Measurements from ENCODE around the gene GRN. TPM values are rescaled to one million over a fixed set of nuclear protein-coding genes. Genes with fewer than 3 reads are reported as not detected.

Gene GRN
- total and polyA plus RNA-seq, 9 of the 15 experiments (the other 6 are each of a cell fraction or from before 2014, with no cell fraction given) = 5.4 to 75.3 (median 20.7) TPM

GRCh38 chr17:44350733-44351226 lies 5.7 kb downstream of the GRN start (continued):
- TF ChIP-seq RBBP5 (IDR thresholded peaks at IDR 0.05; ENCODE audit: borderline replicate concordance, insufficient read depth, low read length, poor library complexity, severe bottlenecking) (no peak), HCFC1 (IDR thresholded peaks at IDR 0.05; ENCODE audit: low read depth, low read length) (no peak), IRF2 (CRISPR knock-in tag; IDR thresholded peaks at IDR 0.05) (no peak), ZNF263 (CRISPR knock-in tag; IDR thresholded peaks at IDR 0.05; ENCODE audit: borderline replicate concordance) (0 out of 2 replicates have a peak, but pooled peaks have one; percentile 22), ZC3H4 (CRISPR knock-in tag; IDR thresholded peaks at IDR 0.05; ENCODE audit: borderline replicate concordance) (peak; percentile 48; the same call in 1 of the 2 replicates), LARP7 (IDR thresholded peaks at IDR 0.05) (no peak), RBM25 (IDR thresholded peaks at IDR 0.05; ENCODE audit: low read depth, low read length, severe bottlenecking) (no peak), MNT (conservative IDR thresholded peaks at IDR 0.05) (no peak), ILF3 (IDR thresholded peaks at IDR 0.05; ENCODE audit: borderline replicate concordance) (no peak), SOX6 (IDR thresholded peaks at IDR 0.05) (no peak), ILK (tag; IDR thresholded peaks at IDR 0.05; ENCODE audit: borderline replicate concordance, low read depth) (no peak), TFAM (CRISPR knock-in tag; conservative IDR thresholded peaks at IDR 0.05) (no peak), MITF (IDR thresholded peaks at IDR 0.05) (no peak), CREBBP (IDR thresholded peaks at IDR 0.05; ENCODE audit: low read depth, low read length) (no peak), E2F6 (IDR thresholded peaks at IDR 0.05; ENCODE audit: borderline replicate concordance in 1 of 2, extremely low read depth in 1 of 2, insufficient read depth in 1 of 2, insufficient read length in 1 of 2, low read depth in 1 of 2, low read length in 1 of 2, poor library complexity in 1 of 2, severe bottlenecking in 1 of 2) (no peak), POLR2B (IDR thresholded peaks at IDR 0.05; ENCODE audit: low read depth, partially characterized antibody) (no peak)
- TF ChIP-seq, protein P1, sequence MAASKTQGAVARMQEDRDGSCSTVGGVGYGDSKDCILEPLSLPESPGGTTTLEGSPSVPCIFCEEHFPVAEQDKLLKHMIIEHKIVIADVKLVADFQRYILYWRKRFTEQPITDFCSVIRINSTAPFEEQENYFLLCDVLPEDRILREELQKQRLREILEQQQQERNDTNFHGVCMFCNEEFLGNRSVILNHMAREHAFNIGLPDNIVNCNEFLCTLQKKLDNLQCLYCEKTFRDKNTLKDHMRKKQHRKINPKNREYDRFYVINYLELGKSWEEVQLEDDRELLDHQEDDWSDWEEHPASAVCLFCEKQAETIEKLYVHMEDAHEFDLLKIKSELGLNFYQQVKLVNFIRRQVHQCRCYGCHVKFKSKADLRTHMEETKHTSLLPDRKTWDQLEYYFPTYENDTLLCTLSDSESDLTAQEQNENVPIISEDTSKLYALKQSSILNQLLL (CRISPR knock-in tag; IDR thresholded peaks at IDR 0.05; ENCODE audit: borderline replicate concordance) = no peak

Data from K562 (cell line).